ENCODE measurements around the gene OR8K3. TPM values are rescaled to one million over a fixed set of nuclear protein-coding genes. Genes with fewer than 3 reads are reported as not detected.

Gene OR8K3
- total RNA-seq, 1 donor from 2014 or later: not detected

DNA sequence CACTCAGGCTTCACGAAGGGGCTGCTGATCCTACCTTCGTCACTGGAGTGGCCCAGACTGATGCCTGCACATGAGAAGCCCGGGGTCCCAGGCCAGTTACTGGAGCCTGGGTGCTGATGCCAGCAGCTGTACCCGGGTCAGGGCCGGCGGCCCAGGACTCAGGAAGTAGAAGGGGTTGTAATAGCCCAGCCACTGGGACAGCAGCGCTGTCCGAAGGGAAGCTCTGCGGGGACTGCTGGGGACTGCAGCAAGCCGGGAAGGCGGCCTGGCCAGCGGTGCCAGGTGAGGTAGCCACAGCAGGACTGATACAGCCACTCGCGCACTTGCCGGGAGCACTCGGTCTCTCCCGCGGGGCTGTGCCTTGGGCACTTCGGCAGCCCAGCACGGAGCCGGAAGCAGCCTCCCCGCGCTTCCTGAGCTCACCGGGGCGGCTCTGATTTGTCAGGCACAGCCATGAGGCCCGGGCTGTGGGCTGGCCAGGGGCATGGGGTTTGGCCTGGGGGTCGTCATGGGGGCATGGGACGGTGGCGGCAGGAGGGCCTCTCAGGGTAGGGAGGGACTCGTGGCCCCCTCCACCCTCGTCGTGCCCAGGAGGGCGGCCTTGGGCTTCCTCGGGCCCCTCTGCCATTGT lies 17.0 kb downstream of the OR8K3 start:
- Histone ChIP-seq H3K9me3 (no peaks in the 10 kb centered on the region), H3K4me1 (no peaks in the 10 kb centered on the region), H3K27ac (no peak overlapping the region), H3K27me3 (no peaks in the 10 kb centered on the region), H3K4me3 (no peak overlapping the region), H3K36me3 (no peaks in the 10 kb centered on the region)
- ATAC-seq (peak; percentile 41), DNase-seq (no peak)
- TF ChIP-seq, protein P1, sequence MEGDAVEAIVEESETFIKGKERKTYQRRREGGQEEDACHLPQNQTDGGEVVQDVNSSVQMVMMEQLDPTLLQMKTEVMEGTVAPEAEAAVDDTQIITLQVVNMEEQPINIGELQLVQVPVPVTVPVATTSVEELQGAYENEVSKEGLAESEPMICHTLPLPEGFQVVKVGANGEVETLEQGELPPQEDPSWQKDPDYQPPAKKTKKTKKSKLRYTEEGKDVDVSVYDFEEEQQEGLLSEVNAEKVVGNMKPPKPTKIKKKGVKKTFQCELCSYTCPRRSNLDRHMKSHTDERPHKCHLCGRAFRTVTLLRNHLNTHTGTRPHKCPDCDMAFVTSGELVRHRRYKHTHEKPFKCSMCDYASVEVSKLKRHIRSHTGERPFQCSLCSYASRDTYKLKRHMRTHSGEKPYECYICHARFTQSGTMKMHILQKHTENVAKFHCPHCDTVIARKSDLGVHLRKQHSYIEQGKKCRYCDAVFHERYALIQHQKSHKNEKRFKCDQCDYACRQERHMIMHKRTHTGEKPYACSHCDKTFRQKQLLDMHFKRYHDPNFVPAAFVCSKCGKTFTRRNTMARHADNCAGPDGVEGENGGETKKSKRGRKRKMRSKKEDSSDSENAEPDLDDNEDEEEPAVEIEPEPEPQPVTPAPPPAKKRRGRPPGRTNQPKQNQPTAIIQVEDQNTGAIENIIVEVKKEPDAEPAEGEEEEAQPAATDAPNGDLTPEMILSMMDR (IDR thresholded peaks at IDR 0.05): no peak
- intact Hi-C loops (cut with DNase I): no loop called here

DNA sequence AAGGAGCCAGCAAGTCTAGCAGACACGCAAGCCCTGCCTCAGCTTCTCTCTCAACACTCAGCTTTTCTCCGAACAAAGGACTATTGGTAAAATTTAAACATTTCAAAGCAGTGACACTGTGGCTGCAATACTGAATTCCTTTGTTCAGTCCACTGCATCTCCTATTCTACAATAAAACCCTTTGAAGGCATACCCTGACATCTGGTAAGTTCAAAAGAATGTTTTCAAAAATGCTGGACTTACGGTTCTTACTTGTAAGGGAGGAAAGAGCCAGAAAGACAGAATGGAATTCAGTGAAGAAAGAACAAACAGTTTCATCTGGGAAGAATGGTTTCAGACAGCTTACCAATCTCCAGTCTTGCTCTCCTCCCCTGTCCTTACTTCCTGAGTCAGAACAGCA lies 18.2 kb downstream of the OR8K3 start:
- ATAC-seq: no peak
- H3K4me3 ChIP-seq: no peak overlapping the region
- no peaks in the 10 kb centered on the region for H3K27me3 ChIP-seq
- DNase-seq: no peak
- TF ChIP-seq, protein P1 (IDR thresholded peaks at IDR 0.05): no peak
- no peak overlapping the region for H3K27ac ChIP-seq
- no peaks in the 10 kb centered on the region for H3K9me3 ChIP-seq
- intact Hi-C loops (cut with DNase I): no loop called here
- no peaks in the 10 kb centered on the region for H3K36me3 ChIP-seq
- H3K4me1 ChIP-seq: no peaks in the 10 kb centered on the region

DNA sequence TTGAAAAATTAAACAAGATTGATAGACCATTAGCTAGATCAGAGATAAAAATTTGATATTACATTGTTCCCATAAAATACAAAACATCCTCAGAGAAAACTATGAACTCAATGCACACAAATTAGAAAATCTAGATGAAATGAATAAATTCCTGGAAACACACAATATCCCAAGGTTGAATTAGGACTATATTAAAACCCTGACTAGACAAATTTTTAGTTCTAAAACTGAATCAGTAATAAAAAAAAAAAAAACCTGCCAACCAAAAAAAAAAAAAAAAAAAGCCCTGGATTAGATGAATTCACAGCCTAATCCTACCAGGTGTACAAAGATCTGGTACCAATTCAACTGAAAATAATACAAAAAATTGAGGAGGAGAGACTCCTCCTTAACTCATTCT lies 25.3 kb downstream of the OR8K3 start:
- DNase-seq (no peak), ATAC-seq (no peak)
- no peaks in the 10 kb centered on the region for H3K4me1 ChIP-seq
- TF ChIP-seq, protein P1 (IDR thresholded peaks at IDR 0.05): no peak
- H3K36me3 ChIP-seq: no peaks in the 10 kb centered on the region
- no peak overlapping the region for H3K27ac ChIP-seq
- H3K4me3 ChIP-seq: no peak overlapping the region
- H3K9me3 ChIP-seq: no peaks in the 10 kb centered on the region
- H3K27me3 ChIP-seq: no peaks in the 10 kb centered on the region
- intact Hi-C loops (cut with DNase I): no loop called here

DNA sequence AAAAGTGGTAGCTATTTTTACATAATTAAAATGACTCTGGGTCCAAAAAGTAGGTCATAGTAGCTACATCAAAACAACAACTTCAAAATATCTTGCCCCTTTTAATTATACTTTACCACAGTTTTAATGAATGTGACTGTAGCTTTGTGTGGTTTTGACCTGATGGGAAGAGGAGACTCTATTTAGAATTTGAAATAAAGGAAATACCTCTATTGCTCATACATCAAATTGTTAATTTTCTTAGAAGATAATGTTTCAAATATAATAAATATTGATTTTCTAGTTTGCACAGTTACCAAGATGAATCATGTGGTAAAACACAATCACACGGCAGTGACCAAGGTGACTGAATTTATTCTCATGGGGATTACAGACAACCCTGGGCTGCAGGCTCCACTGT lies 30.8 kb downstream of the OR8K3 start, which contains the start of gene OR8K1:
OR8K1 (plus strand) TSS at position 301 of the 400 bp plus-strand sequence; CDS start at position 301, 0 bp downstream.
- TF ChIP-seq, protein P1 (IDR thresholded peaks at IDR 0.05): no peak
- ATAC-seq: no peak
- no peaks in the 10 kb centered on the region for H3K36me3 ChIP-seq
- no peak within 1 kb of the TSS for H3K4me3 ChIP-seq
- no peak within 1 kb of the TSS for H3K27ac ChIP-seq
- DNase-seq: no peak
- intact Hi-C loops (cut with DNase I): no loop called here
- H3K9me3 ChIP-seq: no peaks in the 10 kb centered on the region
- no peaks in the 10 kb centered on the region for H3K27me3 ChIP-seq
- no peaks in the 10 kb centered on the region for H3K4me1 ChIP-seq

DNA sequence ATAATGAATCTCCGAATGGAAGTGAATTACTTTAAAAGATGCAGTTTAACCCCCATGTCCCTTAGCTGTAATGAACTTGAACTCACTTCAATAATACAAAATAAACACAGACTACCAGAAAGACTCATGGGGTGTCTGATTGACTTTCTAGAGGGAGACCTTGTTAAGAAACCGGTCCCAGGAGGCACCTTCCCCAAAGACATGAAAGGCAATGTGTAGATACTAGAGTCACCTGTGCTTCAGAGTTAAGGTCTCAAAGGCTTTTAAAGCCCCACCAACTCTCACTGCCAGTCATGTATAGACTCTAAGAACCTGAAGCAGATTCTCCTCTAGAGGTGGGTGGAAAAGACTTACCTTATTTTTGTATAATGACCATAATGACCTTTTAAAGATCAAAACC lies 39.0 kb downstream of the OR8K3 start, which contains the start of gene OR8J1:
OR8J1 (plus strand) TSS at position 301 of the 400 bp plus-strand sequence. CDS start 5,956 bp downstream, outside the sequence.
- no peaks in the 10 kb centered on the region for H3K9me3 ChIP-seq
- no peaks in the 10 kb centered on the region for H3K36me3 ChIP-seq
- DNase-seq: no peak
- H3K4me1 ChIP-seq: no peaks in the 10 kb centered on the region
- no peak for ATAC-seq
- no peak within 1 kb of the TSS for H3K4me3 ChIP-seq
- no peak within 1 kb of the TSS for H3K27ac ChIP-seq
- intact Hi-C loops (cut with DNase I): no loop called here
- H3K27me3 ChIP-seq: no peaks in the 10 kb centered on the region
- TF ChIP-seq, protein P1 (IDR thresholded peaks at IDR 0.05): no peak

Other genes with a start within 250 kb of the OR8K3 start
- gene OR8I2, start 221.8 kb upstream of the OR8K3 start, total RNA-seq: not detected
- not detected for gene OR8H2, start 211.5 kb upstream of the OR8K3 start, total RNA-seq
- not detected for gene OR8H3, start 192.8 kb upstream of the OR8K3 start, total RNA-seq
- not detected for gene OR8J3, start 174.9 kb upstream of the OR8K3 start, total RNA-seq
- gene OR8K5, start 154.8 kb upstream of the OR8K3 start, total RNA-seq: not detected
- gene OR5J2, start 138.5 kb upstream of the OR8K3 start, total RNA-seq: not detected
- not detected for gene OR5T2, start 80.9 kb upstream of the OR8K3 start, total RNA-seq
- gene OR5T3, start 62.9 kb upstream of the OR8K3 start, total RNA-seq: not detected
- not detected for gene OR5T1, start 41.0 kb upstream of the OR8K3 start, total RNA-seq
- gene OR8H1, start 22.9 kb upstream of the OR8K3 start, total RNA-seq: not detected
- gene OR8K1, start 30.9 kb downstream of the OR8K3 start, total RNA-seq: not detected
- not detected for gene OR8J1, start 39.1 kb downstream of the OR8K3 start, total RNA-seq
- gene OR8U1, start 60.5 kb downstream of the OR8K3 start, total RNA-seq: not detected
- gene OR5AL1, start 97.6 kb downstream of the OR8K3 start, total RNA-seq: not detected
- not detected for gene OR5M3, start 158.2 kb downstream of the OR8K3 start, total RNA-seq
- not detected for gene OR5M8, start 176.2 kb downstream of the OR8K3 start, total RNA-seq
- not detected for gene OR5M11, start 228.1 kb downstream of the OR8K3 start, total RNA-seq

All from upper lobe of right lung (tissue), 1 donor.